HG03442 (cell line): Measurements from ENCODE around the gene GAK.

ENCODE experiments used
- ATAC-seq: cut with Tn5 transposase; IDR thresholded peaks from one replicate; pipeline ENCODE4 v1.9.1; 2021; ENCODE audit warnings: mild to moderate bottlenecking, moderate library complexity; ENCODE audit not compliant: unreplicated experiment

Gene GAK

GRCh38 chr4:909821-910220, 22.3 kb downstream of the GAK start:
- ATAC-seq = no peak

GRCh38 chr4:909131-909571, 23.0 kb downstream of the GAK start:
- no peak for ATAC-seq

GRCh38 chr4:907691-908425, 24.3 kb downstream of the GAK start:
- no peak for ATAC-seq

GRCh38 chr4:907103-907400, 25.1 kb downstream of the GAK start:
- no peak for ATAC-seq

- ATAC-seq = no peak
These were observed 25.6 kb downstream of the GAK start for GRCh38 chr4:906339-907102.

GRCh38 chr4:905485-906338, 26.4 kb downstream of the GAK start:
- no peak for ATAC-seq

GRCh38 chr4:903066-904046, 28.8 kb downstream of the GAK start:
- ATAC-seq = no peak

- ATAC-seq = no peak
These were observed 30.8 kb downstream of the GAK start for GRCh38 chr4:901192-901910.

- ATAC-seq = no peak
These were observed 31.4 kb downstream of the GAK start for GRCh38 chr4:900721-901120.

GRCh38 chr4:900073-900472, 32.0 kb downstream of the GAK start:
- ATAC-seq = no peak

GRCh38 chr4:899556-899906, 32.6 kb downstream of the GAK start:
- no peak for ATAC-seq

GRCh38 chr4:898869-899555, 33.1 kb downstream of the GAK start:
- no peak for ATAC-seq

GRCh38 chr4:898123-898522, 34.0 kb downstream of the GAK start:
- no peak for ATAC-seq

- ATAC-seq = no peak
These were observed 35.5 kb downstream of the GAK start for GRCh38 chr4:896630-897029.

- no peak for ATAC-seq
These were observed 35.9 kb downstream of the GAK start for GRCh38 chr4:896216-896615.

GRCh38 chr4:895596-895995, 36.5 kb downstream of the GAK start:
- ATAC-seq = no peak

GRCh38 chr4:893995-894705, 38.0 kb downstream of the GAK start:
- ATAC-seq = no peak

- no peak for ATAC-seq
These were observed 38.7 kb downstream of the GAK start for GRCh38 chr4:893276-893994.
